HT-29 (cell line): Measurements from ENCODE around the gene PDLIM1. TPM values are rescaled to one million over a fixed set of nuclear protein-coding genes. Genes with fewer than 3 reads are reported as not detected.

ENCODE experiments used
- DNase-seq: peaks from one replicate; pipeline ENCODE4 v3.0.0-alpha.2; 2015; ENCODE audit warnings: low spot score
- total RNA-seq: library from RNA; depleted of rRNA; stranded (reverse); fragments of >200 nt; shearing (Covaris generic); gene quantifications from 2 replicates; pipeline ENCODE4 v1.2.3, GENCODE V29; 2014; rRNA removed

The PDLIM1 gene
- total RNA-seq = 20.0 and 25.3 TPM in 2 replicates

- DNase-seq = peak; percentile 72
Observed at GRCh38 chr10:95290461-95291364, at the start of gene PDLIM1. TSS of gene PDLIM1 (minus strand) at chr10:95291003. CDS start at chr10:95290915, 88 bp downstream.

- DNase-seq = no peak
Observed at GRCh38 chr10:95339863-95340262, 49.1 kb upstream of the PDLIM1 start.

- DNase-seq = no peak
Observed at GRCh38 chr10:95337423-95338160, 46.8 kb upstream of the PDLIM1 start.

GRCh38 chr10:95336702-95337101 is 45.9 kb upstream of the PDLIM1 start:
- no peak for DNase-seq

GRCh38 chr10:95335933-95336699 is 45.3 kb upstream of the PDLIM1 start:
- no peak for DNase-seq

- no peak for DNase-seq
Observed at GRCh38 chr10:95334805-95335144, 44.0 kb upstream of the PDLIM1 start.

- DNase-seq = no peak
Observed at GRCh38 chr10:95333997-95334804, 43.4 kb upstream of the PDLIM1 start.

GRCh38 chr10:95332666-95333249 is 42.0 kb upstream of the PDLIM1 start:
- no peak for DNase-seq

- DNase-seq = no peak
Observed at GRCh38 chr10:95331596-95332130, 40.9 kb upstream of the PDLIM1 start.

- no peak for DNase-seq
Observed at GRCh38 chr10:95330966-95331453, 40.2 kb upstream of the PDLIM1 start.

GRCh38 chr10:95329296-95329695 is 38.5 kb upstream of the PDLIM1 start:
- no peak for DNase-seq

- no peak for DNase-seq
Observed at GRCh38 chr10:95328013-95328412, 37.2 kb upstream of the PDLIM1 start.

GRCh38 chr10:95327367-95327766 is 36.6 kb upstream of the PDLIM1 start:
- DNase-seq = peak; percentile 40

- no peak for DNase-seq
Observed at GRCh38 chr10:95326396-95326795, 35.6 kb upstream of the PDLIM1 start.

GRCh38 chr10:95325863-95326262 is 35.1 kb upstream of the PDLIM1 start:
- DNase-seq = no peak

GRCh38 chr10:95324436-95325268 is 33.8 kb upstream of the PDLIM1 start:
- DNase-seq = no peak

GRCh38 chr10:95321554-95322301 is 30.9 kb upstream of the PDLIM1 start:
- no peak for DNase-seq

GRCh38 chr10:95319239-95319638 is 28.4 kb upstream of the PDLIM1 start:
- DNase-seq = no peak

GRCh38 chr10:95315509-95315908 is 24.7 kb upstream of the PDLIM1 start:
- no peak for DNase-seq
